SK-N-MC (cell line): ENCODE results near the gene C16orf90.

Experiments used
- EZH2 ChIP-seq: fragments of 200-600 bp; sonication (generic); IDR thresholded peaks from one replicate; pipeline ENCODE4 v1.6.1; 2017; ENCODE audit warnings: antibody characterized with exemption
- FOXP2 ChIP-seq: optimal IDR thresholded peaks from 2 replicates; pipeline ENCODE3; 2011; ENCODE audit warnings: mild to moderate bottlenecking, moderate library complexity; ENCODE audit not compliant: insufficient read depth; ENCODE audit errors: extremely low read length, control extremely low read depth
- POLR2AphosphoS5 ChIP-seq: IDR thresholded peaks from 2 replicates; pipeline ENCODE4 v1.6.1; 2012; ENCODE audit warnings: mild to moderate bottlenecking, low read depth, low read length, borderline replicate concordance

- TF ChIP-seq EZH2, result no peak
- TF ChIP-seq POLR2AphosphoS5, result no peak
- TF ChIP-seq FOXP2, result no peak
These were observed 2.9 kb downstream of the C16orf90 start for GRCh38 chr16:3492356-3492755.
